WTC11 (cell line): ENCODE data around the gene DIDO1. TPM values are rescaled to one million over a fixed set of nuclear protein-coding genes. Genes with fewer than 3 reads are reported as not detected.

Source experiments
- ATAC-seq: fragments of 200-7000 bp; cut with Tn5 transposase; 2 replicates; pipeline ENCODE4 v1.10.0; 2021; ENCODE audit warnings: mild to moderate bottlenecking, moderate library complexity
- CTCF ChIA-PET: fragments of 300-600 bp; sonication (Branson Sonifier 250); formaldehyde crosslinking; loops from one replicate; lab custom pipeline; 2021; ENCODE audit warnings: antibody characterized with exemption; lab: Charles Lee
- POLR2A ChIA-PET: fragments of 350-600 bp; sonication (Branson Sonifier 250); formaldehyde crosslinking; loops from one replicate; lab custom pipeline; 2021; ENCODE audit warnings: antibody characterized with exemption; lab: Charles Lee
- DNase-seq: peaks from one replicate; pipeline ENCODE4 v3.0.0; 2021; ENCODE audit warnings: low spot score
- H3K27ac Mint-ChIP-seq: 2 replicates; pipeline ENCODE4 v1.8.0; 2021; ENCODE audit warnings: mixed read lengths
- H3K27me3 Mint-ChIP-seq: 2 replicates; pipeline ENCODE4 v1.8.0; 2021; ENCODE audit warnings: low read depth, mild to moderate bottlenecking, moderate library complexity, mixed read lengths
- H3K36me3 Mint-ChIP-seq: 2 replicates; pipeline ENCODE4 v1.8.0; 2021; ENCODE audit warnings: mixed read lengths
- H3K4me1 Mint-ChIP-seq: 2 replicates; pipeline ENCODE4 v1.8.0; 2022; ENCODE audit warnings: mixed read lengths
- H3K4me3 Mint-ChIP-seq: 2 replicates; pipeline ENCODE4 v1.8.0; 2021; ENCODE audit warnings: mild to moderate bottlenecking, moderate library complexity, mixed read lengths
- H3K9me3 Mint-ChIP-seq: 2 replicates; pipeline ENCODE4 v1.8.0; 2021; ENCODE audit warnings: mixed read lengths
- ATF1 ChIP-seq: sonication (generic); formaldehyde crosslinking; IDR thresholded peaks from 2 replicates; pipeline ENCODE4 v1.8.1; 2023; ENCODE audit warnings: mild to moderate bottlenecking, moderate library complexity, missing genetic modification reagents
- FOXP1 ChIP-seq: sonication (generic); formaldehyde crosslinking; IDR thresholded peaks from 2 replicates; pipeline ENCODE4 v1.8.0; 2022; ENCODE audit warnings: missing genetic modification reagents, mild to moderate bottlenecking, moderate library complexity, borderline replicate concordance
- GTF2I ChIP-seq: fragments of 250-450 bp; sonication (Bioruptor Pico); conservative IDR thresholded peaks from 2 replicates; pipeline ENCODE4 v1.4.0; 2021; ENCODE audit warnings: mild to moderate bottlenecking
- IRF2 ChIP-seq: sonication (generic); formaldehyde crosslinking; IDR thresholded peaks from 2 replicates; pipeline ENCODE4 v1.8.0; 2022; ENCODE audit warnings: low read depth, missing genetic modification reagents, borderline replicate concordance
- MXD4 ChIP-seq: fragments of 250-450 bp; sonication (Bioruptor Pico); IDR thresholded peaks from 2 replicates; pipeline ENCODE4 v1.8.0; 2021; ENCODE audit warnings: mild to moderate bottlenecking, moderate library complexity, borderline replicate concordance
- NFATC4 ChIP-seq: fragments of 250-450 bp; sonication (Bioruptor Pico); IDR thresholded peaks from 2 replicates; pipeline ENCODE4 v1.9.0; 2021; ENCODE audit warnings: mild to moderate bottlenecking
- RELA ChIP-seq: sonication (generic); formaldehyde crosslinking; IDR thresholded peaks from 2 replicates; pipeline ENCODE4 v1.8.1; 2022; ENCODE audit warnings: missing genetic modification reagents, mild to moderate bottlenecking, borderline replicate concordance
- SMAD4 ChIP-seq: sonication (generic); formaldehyde crosslinking; IDR thresholded peaks from 2 replicates; pipeline ENCODE4 v1.8.0; 2022; ENCODE audit warnings: mild to moderate bottlenecking, missing genetic modification reagents
- ZBTB21 ChIP-seq: sonication (generic); formaldehyde crosslinking; IDR thresholded peaks from 2 replicates; pipeline ENCODE4 v1.8.1; 2023; ENCODE audit warnings: mild to moderate bottlenecking, missing genetic modification reagents, borderline replicate concordance
- ZNF138 ChIP-seq: sonication (generic); formaldehyde crosslinking; conservative IDR thresholded peaks from 2 replicates; pipeline ENCODE4 v1.8.1; 2022; ENCODE audit warnings: mild to moderate bottlenecking, moderate library complexity, missing genetic modification reagents
- ZNF423 ChIP-seq: fragments of 250-450 bp; sonication (Bioruptor Pico); IDR thresholded peaks from 2 replicates; pipeline ENCODE4 v2.1.2; 2022; ENCODE audit warnings: mild to moderate bottlenecking, moderate library complexity
- total RNA-seq: library from RNA; stranded (reverse); gene quantifications from 3 replicates; pipeline ENCODE4 v1.2.3, GENCODE V29; 2021
- TF ChIP-seq, protein P1 (sequence below): fragments of 250-450 bp; sonication (Bioruptor Pico); IDR thresholded peaks from 2 replicates; pipeline ENCODE4 v1.9.0; 2021; ENCODE audit warnings: moderate library complexity, mild to moderate bottlenecking, inconsistent platforms, borderline replicate concordance
- TF ChIP-seq, protein P2 (sequence below): fragments of 250-450 bp; sonication (Bioruptor Pico); IDR thresholded peaks from 2 replicates; pipeline ENCODE4 v1.8.0; 2021; ENCODE audit warnings: mild to moderate bottlenecking
- TF ChIP-seq, protein P3 (sequence below): sonication (generic); formaldehyde crosslinking; IDR thresholded peaks from 2 replicates; pipeline ENCODE4 v1.8.0; 2022; ENCODE audit warnings: missing genetic modification reagents
- TF ChIP-seq, protein P4 (sequence below): sonication (generic); formaldehyde crosslinking; IDR thresholded peaks from 2 replicates; pipeline ENCODE4 v1.8.1; 2023; ENCODE audit warnings: mild to moderate bottlenecking, missing genetic modification reagents, moderate library complexity
- TF ChIP-seq, protein P5 (sequence below): sonication (generic); formaldehyde crosslinking; IDR thresholded peaks from 2 replicates; pipeline ENCODE4 v1.8.0; 2022; ENCODE audit warnings: mild to moderate bottlenecking, missing genetic modification reagents
- TF ChIP-seq, protein P6 (sequence below): sonication (generic); formaldehyde crosslinking; IDR thresholded peaks from 2 replicates; pipeline ENCODE4 v1.8.1; 2023; ENCODE audit warnings: mild to moderate bottlenecking, missing genetic modification reagents
- TF ChIP-seq, protein P7 (sequence below): sonication (generic); formaldehyde crosslinking; IDR thresholded peaks from 2 replicates; pipeline ENCODE4 v1.8.1; 2023; ENCODE audit warnings: mild to moderate bottlenecking, missing genetic modification reagents

The DIDO1 gene
- total RNA-seq, 1 experiment from 2014 or later: 87.3 TPM

DNA sequence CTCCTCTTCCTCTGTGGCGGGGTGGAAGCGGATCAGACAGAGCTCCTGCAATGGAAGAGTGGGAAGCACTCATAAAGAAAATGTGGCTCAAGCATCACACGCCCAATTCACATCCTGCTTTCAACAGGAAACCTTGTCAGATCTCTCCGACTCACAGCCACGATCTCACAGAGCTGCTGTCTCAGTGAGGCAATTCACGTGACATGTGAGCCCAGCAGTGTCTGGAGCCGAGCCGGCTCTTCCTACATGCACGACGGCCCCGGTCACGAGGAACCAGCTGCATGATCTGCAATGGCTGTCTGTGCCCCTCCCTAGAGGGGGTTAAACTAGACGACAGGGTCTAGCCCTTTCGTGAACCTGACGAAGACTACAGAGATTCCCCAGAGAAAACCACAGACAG lies 35.2 kb downstream of the DIDO1 start:
- Mint-ChIP-seq H3K27ac (no peak overlapping the region), H3K36me3 (peaks cover 95% of the 10 kb centered on the region), H3K9me3 (no peaks in the 10 kb centered on the region), H3K4me1 (peaks cover 12% of the 10 kb centered on the region), H3K27me3 (no peaks in the 10 kb centered on the region; the same call in 1 of the 2 replicates), H3K4me3 (no peak overlapping the region)
- POLR2A ChIA-PET: no interaction called here
- TF ChIP-seq, protein P1, sequence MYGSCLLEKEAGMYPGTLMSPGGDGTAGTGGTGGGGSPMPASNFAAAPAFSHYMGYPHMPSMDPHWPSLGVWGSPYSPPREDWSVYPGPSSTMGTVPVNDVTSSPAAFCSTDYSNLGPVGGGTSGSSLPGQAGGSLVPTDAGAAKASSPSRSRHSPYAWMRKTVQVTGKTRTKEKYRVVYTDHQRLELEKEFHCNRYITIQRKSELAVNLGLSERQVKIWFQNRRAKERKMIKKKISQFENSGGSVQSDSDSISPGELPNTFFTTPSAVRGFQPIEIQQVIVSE (CRISPR knock-in tag): no peak
- TF ChIP-seq, protein P2, sequence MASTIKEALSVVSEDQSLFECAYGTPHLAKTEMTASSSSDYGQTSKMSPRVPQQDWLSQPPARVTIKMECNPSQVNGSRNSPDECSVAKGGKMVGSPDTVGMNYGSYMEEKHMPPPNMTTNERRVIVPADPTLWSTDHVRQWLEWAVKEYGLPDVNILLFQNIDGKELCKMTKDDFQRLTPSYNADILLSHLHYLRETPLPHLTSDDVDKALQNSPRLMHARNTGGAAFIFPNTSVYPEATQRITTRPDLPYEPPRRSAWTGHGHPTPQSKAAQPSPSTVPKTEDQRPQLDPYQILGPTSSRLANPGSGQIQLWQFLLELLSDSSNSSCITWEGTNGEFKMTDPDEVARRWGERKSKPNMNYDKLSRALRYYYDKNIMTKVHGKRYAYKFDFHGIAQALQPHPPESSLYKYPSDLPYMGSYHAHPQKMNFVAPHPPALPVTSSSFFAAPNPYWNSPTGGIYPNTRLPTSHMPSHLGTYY: no peak
- TF ChIP-seq RELA (CRISPR knock-in tag) (no peak), MXD4 (CRISPR knock-in tag) (no peak), GTF2I (CRISPR knock-in tag) (no peak), NFATC4 (CRISPR knock-in tag) (no peak), ZNF423 (no peak), ZBTB21 (CRISPR knock-in tag) (no peak), SMAD4 (CRISPR knock-in tag) (no peak), ZNF138 (CRISPR knock-in tag) (no peak)
- TF ChIP-seq, protein P3, sequence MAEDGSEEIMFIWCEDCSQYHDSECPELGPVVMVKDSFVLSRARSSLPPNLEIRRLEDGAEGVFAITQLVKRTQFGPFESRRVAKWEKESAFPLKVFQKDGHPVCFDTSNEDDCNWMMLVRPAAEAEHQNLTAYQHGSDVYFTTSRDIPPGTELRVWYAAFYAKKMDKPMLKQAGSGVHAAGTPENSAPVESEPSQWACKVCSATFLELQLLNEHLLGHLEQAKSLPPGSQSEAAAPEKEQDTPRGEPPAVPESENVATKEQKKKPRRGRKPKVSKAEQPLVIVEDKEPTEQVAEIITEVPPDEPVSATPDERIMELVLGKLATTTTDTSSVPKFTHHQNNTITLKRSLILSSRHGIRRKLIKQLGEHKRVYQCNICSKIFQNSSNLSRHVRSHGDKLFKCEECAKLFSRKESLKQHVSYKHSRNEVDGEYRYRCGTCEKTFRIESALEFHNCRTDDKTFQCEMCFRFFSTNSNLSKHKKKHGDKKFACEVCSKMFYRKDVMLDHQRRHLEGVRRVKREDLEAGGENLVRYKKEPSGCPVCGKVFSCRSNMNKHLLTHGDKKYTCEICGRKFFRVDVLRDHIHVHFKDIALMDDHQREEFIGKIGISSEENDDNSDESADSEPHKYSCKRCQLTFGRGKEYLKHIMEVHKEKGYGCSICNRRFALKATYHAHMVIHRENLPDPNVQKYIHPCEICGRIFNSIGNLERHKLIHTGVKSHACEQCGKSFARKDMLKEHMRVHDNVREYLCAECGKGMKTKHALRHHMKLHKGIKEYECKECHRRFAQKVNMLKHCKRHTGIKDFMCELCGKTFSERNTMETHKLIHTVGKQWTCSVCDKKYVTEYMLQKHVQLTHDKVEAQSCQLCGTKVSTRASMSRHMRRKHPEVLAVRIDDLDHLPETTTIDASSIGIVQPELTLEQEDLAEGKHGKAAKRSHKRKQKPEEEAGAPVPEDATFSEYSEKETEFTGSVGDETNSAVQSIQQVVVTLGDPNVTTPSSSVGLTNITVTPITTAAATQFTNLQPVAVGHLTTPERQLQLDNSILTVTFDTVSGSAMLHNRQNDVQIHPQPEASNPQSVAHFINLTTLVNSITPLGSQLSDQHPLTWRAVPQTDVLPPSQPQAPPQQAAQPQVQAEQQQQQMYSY (CRISPR knock-in tag): no peak
- TF ChIP-seq, protein P4, sequence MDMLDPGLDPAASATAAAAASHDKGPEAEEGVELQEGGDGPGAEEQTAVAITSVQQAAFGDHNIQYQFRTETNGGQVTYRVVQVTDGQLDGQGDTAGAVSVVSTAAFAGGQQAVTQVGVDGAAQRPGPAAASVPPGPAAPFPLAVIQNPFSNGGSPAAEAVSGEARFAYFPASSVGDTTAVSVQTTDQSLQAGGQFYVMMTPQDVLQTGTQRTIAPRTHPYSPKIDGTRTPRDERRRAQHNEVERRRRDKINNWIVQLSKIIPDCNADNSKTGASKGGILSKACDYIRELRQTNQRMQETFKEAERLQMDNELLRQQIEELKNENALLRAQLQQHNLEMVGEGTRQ (CRISPR knock-in tag): no peak
- TF ChIP-seq, protein P5, sequence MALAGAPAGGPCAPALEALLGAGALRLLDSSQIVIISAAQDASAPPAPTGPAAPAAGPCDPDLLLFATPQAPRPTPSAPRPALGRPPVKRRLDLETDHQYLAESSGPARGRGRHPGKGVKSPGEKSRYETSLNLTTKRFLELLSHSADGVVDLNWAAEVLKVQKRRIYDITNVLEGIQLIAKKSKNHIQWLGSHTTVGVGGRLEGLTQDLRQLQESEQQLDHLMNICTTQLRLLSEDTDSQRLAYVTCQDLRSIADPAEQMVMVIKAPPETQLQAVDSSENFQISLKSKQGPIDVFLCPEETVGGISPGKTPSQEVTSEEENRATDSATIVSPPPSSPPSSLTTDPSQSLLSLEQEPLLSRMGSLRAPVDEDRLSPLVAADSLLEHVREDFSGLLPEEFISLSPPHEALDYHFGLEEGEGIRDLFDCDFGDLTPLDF (CRISPR knock-in tag): no peak
- TF ChIP-seq, protein P6, sequence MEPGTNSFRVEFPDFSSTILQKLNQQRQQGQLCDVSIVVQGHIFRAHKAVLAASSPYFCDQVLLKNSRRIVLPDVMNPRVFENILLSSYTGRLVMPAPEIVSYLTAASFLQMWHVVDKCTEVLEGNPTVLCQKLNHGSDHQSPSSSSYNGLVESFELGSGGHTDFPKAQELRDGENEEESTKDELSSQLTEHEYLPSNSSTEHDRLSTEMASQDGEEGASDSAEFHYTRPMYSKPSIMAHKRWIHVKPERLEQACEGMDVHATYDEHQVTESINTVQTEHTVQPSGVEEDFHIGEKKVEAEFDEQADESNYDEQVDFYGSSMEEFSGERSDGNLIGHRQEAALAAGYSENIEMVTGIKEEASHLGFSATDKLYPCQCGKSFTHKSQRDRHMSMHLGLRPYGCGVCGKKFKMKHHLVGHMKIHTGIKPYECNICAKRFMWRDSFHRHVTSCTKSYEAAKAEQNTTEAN: no peak
- DNase-seq: no peak
- CTCF ChIA-PET: interaction anchor here (2.9 kb wide), 1 partner anchor 10 kb away, joined by 11 read pairs; no protein-coding TSS in a partner anchor
- no peak for ATAC-seq

DNA sequence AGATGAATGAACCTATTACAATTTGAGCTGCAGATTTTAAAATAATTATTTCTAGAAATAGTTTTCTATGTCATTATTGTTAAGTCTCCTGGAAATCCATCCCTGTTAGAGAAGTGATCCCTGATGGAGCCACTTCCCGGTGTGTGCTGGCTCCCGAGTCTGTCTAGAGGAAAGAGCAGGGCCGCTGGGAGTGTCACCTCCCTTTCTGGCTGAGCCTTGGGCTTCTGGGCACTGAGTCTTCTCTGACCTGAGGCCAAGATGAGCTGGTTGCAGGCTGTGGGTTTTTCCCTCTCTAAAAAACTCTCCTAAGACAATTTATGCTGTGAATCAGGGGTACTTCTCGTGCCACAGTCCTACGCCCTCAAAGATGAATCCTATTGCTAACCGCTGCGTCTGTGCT lies 35.9 kb downstream of the DIDO1 start:
- DNase-seq: no peak
- Mint-ChIP-seq H3K36me3 (peaks cover 88% of the 10 kb centered on the region), H3K9me3 (no peaks in the 10 kb centered on the region), H3K4me3 (no peak overlapping the region), H3K27ac (no peak overlapping the region), H3K4me1 (peaks cover 16% of the 10 kb centered on the region), H3K27me3 (no peaks in the 10 kb centered on the region; the same call in 1 of the 2 replicates)
- TF ChIP-seq ATF1 (CRISPR knock-in tag) (no peak), FOXP1 (CRISPR knock-in tag) (no peak), IRF2 (CRISPR knock-in tag) (no peak)
- TF ChIP-seq, protein P7, sequence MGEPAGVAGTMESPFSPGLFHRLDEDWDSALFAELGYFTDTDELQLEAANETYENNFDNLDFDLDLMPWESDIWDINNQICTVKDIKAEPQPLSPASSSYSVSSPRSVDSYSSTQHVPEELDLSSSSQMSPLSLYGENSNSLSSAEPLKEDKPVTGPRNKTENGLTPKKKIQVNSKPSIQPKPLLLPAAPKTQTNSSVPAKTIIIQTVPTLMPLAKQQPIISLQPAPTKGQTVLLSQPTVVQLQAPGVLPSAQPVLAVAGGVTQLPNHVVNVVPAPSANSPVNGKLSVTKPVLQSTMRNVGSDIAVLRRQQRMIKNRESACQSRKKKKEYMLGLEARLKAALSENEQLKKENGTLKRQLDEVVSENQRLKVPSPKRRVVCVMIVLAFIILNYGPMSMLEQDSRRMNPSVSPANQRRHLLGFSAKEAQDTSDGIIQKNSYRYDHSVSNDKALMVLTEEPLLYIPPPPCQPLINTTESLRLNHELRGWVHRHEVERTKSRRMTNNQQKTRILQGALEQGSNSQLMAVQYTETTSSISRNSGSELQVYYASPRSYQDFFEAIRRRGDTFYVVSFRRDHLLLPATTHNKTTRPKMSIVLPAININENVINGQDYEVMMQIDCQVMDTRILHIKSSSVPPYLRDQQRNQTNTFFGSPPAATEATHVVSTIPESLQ (CRISPR knock-in tag): no peak
- no peak for ATAC-seq
- CTCF ChIA-PET: interaction anchor here (2.9 kb wide), 1 partner anchor 10 kb away, joined by 11 read pairs; no protein-coding TSS in a partner anchor
- POLR2A ChIA-PET: no interaction called here
